Measurements from ENCODE around the gene CIRBP.

The CIRBP gene

GRCh38 chr19:1270213-1270853, 1.2 kb downstream of the CIRBP start:
- no peak for DNase-seq

GRCh38 chr19:1270854-1271527, 1.9 kb downstream of the CIRBP start:
- no peak for DNase-seq

GRCh38 chr19:1271528-1272422, 2.6 kb downstream of the CIRBP start:
- DNase-seq: no peak

- DNase-seq: no peak
These were observed 3.5 kb downstream of the CIRBP start for GRCh38 chr19:1272423-1273262.

- no peak for DNase-seq
These were observed 4.3 kb downstream of the CIRBP start for GRCh38 chr19:1273263-1274041.

- no peak for DNase-seq
These were observed 5.1 kb downstream of the CIRBP start for GRCh38 chr19:1274081-1274851.

GRCh38 chr19:1274852-1275259, 5.7 kb downstream of the CIRBP start:
- no peak for DNase-seq

- DNase-seq: peak; percentile 97 to 98
These were observed 6.3 kb downstream of the CIRBP start, which contains the start of gene FAM174C for GRCh38 chr19:1275260-1275975. Gene FAM174C (plus strand): TSS chr19:1275530. CDS start chr19:1275550, 20 bp downstream.

- no peak for DNase-seq
These were observed 7.0 kb downstream of the CIRBP start for GRCh38 chr19:1275976-1276627.

GRCh38 chr19:1276628-1277022, 7.5 kb downstream of the CIRBP start:
- DNase-seq: no peak

GRCh38 chr19:1277061-1277460, 7.9 kb downstream of the CIRBP start:
- DNase-seq: no peak

GRCh38 chr19:1278074-1278473, 8.9 kb downstream of the CIRBP start:
- DNase-seq: no peak

- no peak for DNase-seq
These were observed 9.9 kb downstream of the CIRBP start for GRCh38 chr19:1278713-1279660.

GRCh38 chr19:1279782-1280341, 10.7 kb downstream of the CIRBP start:
- DNase-seq: peak; percentile 67 to 76

GRCh38 chr19:1280636-1281568, 11.8 kb downstream of the CIRBP start:
- no peak for DNase-seq

- no peak for DNase-seq
These were observed 12.6 kb downstream of the CIRBP start for GRCh38 chr19:1281569-1282287.
